Activated T-helper 1 cell treated with Interleukin-2 at 50 U/mL for 16 hours (primary cell): Measurements from ENCODE around the gene IL1A.

Experiments
- DNase-seq: peaks from one replicate; pipeline ENCODE4 v3.0.0-alpha.2; 2020; ENCODE audit warnings: low read depth

IL1A gene

GRCh38 chr2:112762276-112762675 is 22.0 kb downstream of the IL1A start:
- DNase-seq: no peak

- DNase-seq: no peak
These were observed 24.1 kb downstream of the IL1A start for GRCh38 chr2:112760149-112760548.

GRCh38 chr2:112758711-112759110 is 25.6 kb downstream of the IL1A start:
- DNase-seq: no peak

- DNase-seq: no peak
These were observed 27.0 kb downstream of the IL1A start for GRCh38 chr2:112757265-112757664.

- no peak for DNase-seq
These were observed 28.1 kb downstream of the IL1A start for GRCh38 chr2:112756207-112756606.

GRCh38 chr2:112755444-112755843 is 28.8 kb downstream of the IL1A start:
- DNase-seq: no peak

GRCh38 chr2:112754564-112754963 is 29.7 kb downstream of the IL1A start:
- DNase-seq: no peak

- no peak for DNase-seq
These were observed 31.6 kb downstream of the IL1A start for GRCh38 chr2:112752667-112753066.

- no peak for DNase-seq
These were observed 32.7 kb downstream of the IL1A start for GRCh38 chr2:112751451-112752197.

GRCh38 chr2:112750560-112750843 is 33.8 kb downstream of the IL1A start:
- DNase-seq: no peak

- peak; percentile 61 for DNase-seq
These were observed 34.3 kb downstream of the IL1A start for GRCh38 chr2:112749755-112750559.

GRCh38 chr2:112740527-112740926 is 43.8 kb downstream of the IL1A start:
- no peak for DNase-seq

GRCh38 chr2:112737542-112738232 is 46.6 kb downstream of the IL1A start:
- no peak for DNase-seq

- no peak for DNase-seq
These were observed 50.4 kb downstream of the IL1A start for GRCh38 chr2:112733871-112734270.

- DNase-seq: no peak
These were observed 50.8 kb downstream of the IL1A start for GRCh38 chr2:112733456-112733855.

- DNase-seq: no peak
These were observed 52.8 kb downstream of the IL1A start for GRCh38 chr2:112731479-112731878.

GRCh38 chr2:112730791-112731190 is 53.5 kb downstream of the IL1A start:
- DNase-seq: no peak

GRCh38 chr2:112730216-112730615 is 54.1 kb downstream of the IL1A start:
- DNase-seq: no peak

- no peak for DNase-seq
These were observed 55.7 kb downstream of the IL1A start for GRCh38 chr2:112728378-112729175.

- DNase-seq: no peak
These were observed 56.3 kb downstream of the IL1A start for GRCh38 chr2:112728029-112728362.

GRCh38 chr2:112727276-112728028 is 56.8 kb downstream of the IL1A start:
- no peak for DNase-seq
